ENCODE data around the gene SART3. TPM values are rescaled to one million over a fixed set of nuclear protein-coding genes. Genes with fewer than 3 reads are reported as not detected.
"Not testable (repeated sequence)": the region's sequence is repeated elsewhere in the genome, so short reads cannot be mapped to it uniquely, and the experiment has no call there.

The SART3 gene
- polyA plus RNA-seq, 1 of the 3 experiments (the other 2 are of a cell fraction), result 28.9 TPM

DNA sequence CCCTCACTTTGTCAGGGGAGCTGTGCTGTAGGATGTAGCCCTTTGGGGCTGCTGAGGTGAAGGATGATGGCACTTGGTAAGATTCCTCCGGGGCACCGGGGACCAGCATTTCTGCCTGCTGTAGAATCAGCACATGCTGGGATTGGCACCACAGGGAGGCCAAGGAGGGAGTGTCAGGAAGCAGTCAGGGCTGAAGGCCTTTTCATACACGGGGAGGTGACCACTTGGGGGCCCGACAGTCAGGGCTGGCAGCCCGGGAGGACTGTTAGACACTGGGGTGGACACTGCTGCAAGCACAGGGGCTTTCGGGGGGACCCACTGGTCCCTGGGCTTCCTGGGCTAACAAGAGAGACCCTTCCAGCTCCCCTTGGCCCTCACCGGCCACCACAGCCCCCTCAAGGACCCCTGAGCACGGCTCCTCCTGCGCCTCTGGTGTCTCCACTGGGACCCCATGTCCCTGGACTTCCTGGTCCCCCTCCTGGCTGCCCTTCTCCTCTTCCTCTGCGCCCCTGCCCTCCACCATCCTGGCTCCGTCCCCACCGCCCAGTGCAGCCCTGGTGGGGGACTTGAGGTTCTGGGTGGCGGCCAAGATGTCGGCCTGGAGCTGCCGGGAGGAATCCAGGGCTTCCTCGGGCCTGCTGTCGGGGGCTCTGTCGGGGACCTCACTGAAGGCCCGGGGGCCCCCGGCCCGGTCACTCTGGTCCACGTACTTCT, 30.5 kb upstream of the SART3 start:
- Histone ChIP-seq H3K9me2 (no peaks in the 10 kb centered on the region), H3K4me1 (ENCODE audit: control insufficient read depth in 1 of 2, insufficient read depth in 2 of 2, low read depth in 1 of 2, low read length in 1 of 2) (peaks cover 0 to 30% of the 10 kb centered on the region in 2 experiments; a peak in 1 of 4 replicates), H3K9ac (no peak overlapping the region), H3K9me3 (no peaks in the 10 kb centered on the region), H3F3A (replicated peaks; ENCODE audit: insufficient read depth) (no peaks in the 10 kb centered on the region), H3K4me3 (ENCODE audit: low read depth in 2 of 2, low read length in 1 of 2) (no peak overlapping the region), H3K79me2 (ENCODE audit: insufficient read depth) (no peaks in the 10 kb centered on the region), H4K20me1 (ENCODE audit: insufficient read depth) (no peaks in the 10 kb centered on the region), H3K27ac (ENCODE audit: low read depth in 2 of 2, low read length in 1 of 2) (no peak overlapping the region), H3K4me2 (no peak overlapping the region), H3K27me3 (ENCODE audit: insufficient read depth) (no peaks in the 10 kb centered on the region), H3K36me3 (replicated peaks in 1 of 2; ENCODE audit: control insufficient read depth in 1 of 2, insufficient read depth in 2 of 2, low read length in 1 of 2) (peaks cover 0 to 2% of the 10 kb centered on the region in 2 experiments), H2AFZ (ENCODE audit: low read depth) (no peak overlapping the region)
- CTCF ChIA-PET, result interaction anchor here (1.0 to 3.5 kb wide), 3 partner anchors 26 to 27 kb away, joined by 4 to 21 read pairs (median 9); no protein-coding TSS in a partner anchor
- DNase-seq, result no peak
- POLR2A ChIA-PET, result no interaction called here
- TF ChIP-seq, protein P1, sequence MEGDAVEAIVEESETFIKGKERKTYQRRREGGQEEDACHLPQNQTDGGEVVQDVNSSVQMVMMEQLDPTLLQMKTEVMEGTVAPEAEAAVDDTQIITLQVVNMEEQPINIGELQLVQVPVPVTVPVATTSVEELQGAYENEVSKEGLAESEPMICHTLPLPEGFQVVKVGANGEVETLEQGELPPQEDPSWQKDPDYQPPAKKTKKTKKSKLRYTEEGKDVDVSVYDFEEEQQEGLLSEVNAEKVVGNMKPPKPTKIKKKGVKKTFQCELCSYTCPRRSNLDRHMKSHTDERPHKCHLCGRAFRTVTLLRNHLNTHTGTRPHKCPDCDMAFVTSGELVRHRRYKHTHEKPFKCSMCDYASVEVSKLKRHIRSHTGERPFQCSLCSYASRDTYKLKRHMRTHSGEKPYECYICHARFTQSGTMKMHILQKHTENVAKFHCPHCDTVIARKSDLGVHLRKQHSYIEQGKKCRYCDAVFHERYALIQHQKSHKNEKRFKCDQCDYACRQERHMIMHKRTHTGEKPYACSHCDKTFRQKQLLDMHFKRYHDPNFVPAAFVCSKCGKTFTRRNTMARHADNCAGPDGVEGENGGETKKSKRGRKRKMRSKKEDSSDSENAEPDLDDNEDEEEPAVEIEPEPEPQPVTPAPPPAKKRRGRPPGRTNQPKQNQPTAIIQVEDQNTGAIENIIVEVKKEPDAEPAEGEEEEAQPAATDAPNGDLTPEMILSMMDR (IDR thresholded peaks at IDR 0.05), result no peak
- no peak for TF ChIP-seq MXI1 (IDR thresholded peaks at IDR 0.05; ENCODE audit: low read depth, low read length)
- TF ChIP-seq, protein P2, sequence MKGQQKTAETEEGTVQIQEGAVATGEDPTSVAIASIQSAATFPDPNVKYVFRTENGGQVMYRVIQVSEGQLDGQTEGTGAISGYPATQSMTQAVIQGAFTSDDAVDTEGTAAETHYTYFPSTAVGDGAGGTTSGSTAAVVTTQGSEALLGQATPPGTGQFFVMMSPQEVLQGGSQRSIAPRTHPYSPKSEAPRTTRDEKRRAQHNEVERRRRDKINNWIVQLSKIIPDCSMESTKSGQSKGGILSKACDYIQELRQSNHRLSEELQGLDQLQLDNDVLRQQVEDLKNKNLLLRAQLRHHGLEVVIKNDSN (IDR thresholded peaks at IDR 0.05; ENCODE audit: borderline replicate concordance, low read depth), result no peak
- no peak for TF ChIP-seq JUND (IDR thresholded peaks at IDR 0.05)
- no peak for TF ChIP-seq EP300 (IDR thresholded peaks at IDR 0.05; ENCODE audit: borderline replicate concordance in 1 of 2, low read depth in 1 of 2, low read length in 1 of 2)
- TF ChIP-seq CHD2 (IDR thresholded peaks at IDR 0.05; ENCODE audit: low read length, partially characterized antibody), result no peak
- TF ChIP-seq SMC3 (IDR thresholded peaks at IDR 0.05; ENCODE audit: low read depth, low read length), result no peak
- TF ChIP-seq MAX (IDR thresholded peaks at IDR 0.05; ENCODE audit: low read depth), result no peak
- TF ChIP-seq TCF12 (IDR thresholded peaks at IDR 0.05), result no peak
- 92% methylated on average over 11 of the region's 22 CpGs for WGBS (ENCODE audit: low lambda C conversion rate)

GRCh38 chr12:108590463-108590862, 29.5 kb upstream of the SART3 start:
- H3K9ac ChIP-seq; H3K27me3 ChIP-seq (ENCODE audit: insufficient read depth); H4K20me1 ChIP-seq (ENCODE audit: insufficient read depth); H2AFZ ChIP-seq (ENCODE audit: low read depth); POLR2A ChIA-PET; H3K9me3 ChIP-seq; H3K36me3 ChIP-seq (replicated peaks in 1 of 2; ENCODE audit: control insufficient read depth in 1 of 2, insufficient read depth in 2 of 2, low read length in 1 of 2); H3K4me2 ChIP-seq; H3K9me2 ChIP-seq; H3K27ac ChIP-seq (ENCODE audit: low read depth in 2 of 2, low read length in 1 of 2); DNase-seq; H3K79me2 ChIP-seq (ENCODE audit: insufficient read depth); H3K4me3 ChIP-seq (ENCODE audit: low read depth in 2 of 2, low read length in 1 of 2); H3F3A ChIP-seq (replicated peaks; ENCODE audit: insufficient read depth): not testable (repeated sequence)
- H3K4me1 ChIP-seq (ENCODE audit: control insufficient read depth in 1 of 2, insufficient read depth in 2 of 2, low read depth in 1 of 2, low read length in 1 of 2), result peaks cover 0 to 20% of the 10 kb centered on the region in 2 experiments; a peak in 1 of 4 replicates
- CTCF ChIA-PET, result interaction anchor here (0.8 to 3.5 kb wide), 4 partner anchors 19 to 27 kb away, joined by 3 to 21 read pairs (median 8); no protein-coding TSS in a partner anchor
- 90% methylated on average over 9 of the region's 9 CpGs for WGBS (ENCODE audit: low lambda C conversion rate)
